GM10266 (cell line): ENCODE data around the gene APBA3.

ENCODE experiments used
- DNase-seq: peaks from one replicate; pipeline ENCODE4 v3.0.0; 2012; ENCODE audit errors: extremely low spot score
- TF ChIP-seq, protein P1 (sequence below): IDR thresholded peaks from 2 replicates; pipeline ENCODE4 v1.5.1; 2012; ENCODE audit warnings: mild to moderate bottlenecking, low read depth; ENCODE audit not compliant: control insufficient read depth, insufficient read depth; ENCODE audit errors: missing control alignments

Gene APBA3

DNA sequence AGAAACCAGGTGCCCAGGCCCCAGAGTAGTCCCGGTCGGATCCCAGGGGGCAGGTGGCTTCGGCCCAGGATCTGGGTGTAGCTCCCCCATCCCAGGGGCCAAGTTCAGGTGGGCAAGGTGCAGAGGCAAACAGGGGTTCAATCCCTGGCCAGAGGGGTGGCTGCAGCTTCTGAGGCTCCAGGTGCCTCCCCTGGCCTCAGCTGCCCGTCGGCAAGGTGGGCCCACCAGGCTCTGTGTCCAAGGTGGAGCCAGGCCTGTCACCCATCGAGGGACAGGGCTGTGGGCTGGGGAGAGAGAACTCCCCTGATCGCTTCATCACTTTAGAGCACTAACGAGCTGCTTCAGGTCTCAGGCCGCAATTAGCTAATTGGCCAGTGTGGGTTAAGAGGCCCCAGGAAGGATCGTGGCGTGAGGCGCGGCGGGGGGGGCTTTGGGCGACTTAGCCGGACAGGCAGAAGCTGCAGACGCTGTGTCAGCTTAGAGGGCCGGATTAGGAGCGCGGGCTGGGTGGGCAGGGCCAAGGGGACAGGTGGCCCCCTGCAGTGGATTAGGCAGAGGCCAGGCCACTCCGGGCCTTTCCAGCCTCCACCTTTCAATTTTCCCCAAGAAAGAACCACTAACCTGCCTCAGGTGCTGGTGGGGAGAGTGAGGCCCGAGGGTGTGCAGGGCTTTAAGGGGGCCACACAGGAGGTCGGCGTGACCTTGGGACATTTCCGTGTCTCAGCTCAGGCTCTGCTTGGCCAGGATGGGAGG lies 13.3 kb upstream of the APBA3 start:
- DNase-seq, result no peak
- TF ChIP-seq, protein P1, sequence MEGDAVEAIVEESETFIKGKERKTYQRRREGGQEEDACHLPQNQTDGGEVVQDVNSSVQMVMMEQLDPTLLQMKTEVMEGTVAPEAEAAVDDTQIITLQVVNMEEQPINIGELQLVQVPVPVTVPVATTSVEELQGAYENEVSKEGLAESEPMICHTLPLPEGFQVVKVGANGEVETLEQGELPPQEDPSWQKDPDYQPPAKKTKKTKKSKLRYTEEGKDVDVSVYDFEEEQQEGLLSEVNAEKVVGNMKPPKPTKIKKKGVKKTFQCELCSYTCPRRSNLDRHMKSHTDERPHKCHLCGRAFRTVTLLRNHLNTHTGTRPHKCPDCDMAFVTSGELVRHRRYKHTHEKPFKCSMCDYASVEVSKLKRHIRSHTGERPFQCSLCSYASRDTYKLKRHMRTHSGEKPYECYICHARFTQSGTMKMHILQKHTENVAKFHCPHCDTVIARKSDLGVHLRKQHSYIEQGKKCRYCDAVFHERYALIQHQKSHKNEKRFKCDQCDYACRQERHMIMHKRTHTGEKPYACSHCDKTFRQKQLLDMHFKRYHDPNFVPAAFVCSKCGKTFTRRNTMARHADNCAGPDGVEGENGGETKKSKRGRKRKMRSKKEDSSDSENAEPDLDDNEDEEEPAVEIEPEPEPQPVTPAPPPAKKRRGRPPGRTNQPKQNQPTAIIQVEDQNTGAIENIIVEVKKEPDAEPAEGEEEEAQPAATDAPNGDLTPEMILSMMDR, result no peak

GRCh38 chr19:3773814-3774515 lies 12.5 kb upstream of the APBA3 start:
- TF ChIP-seq, protein P1, result no peak

DNA sequence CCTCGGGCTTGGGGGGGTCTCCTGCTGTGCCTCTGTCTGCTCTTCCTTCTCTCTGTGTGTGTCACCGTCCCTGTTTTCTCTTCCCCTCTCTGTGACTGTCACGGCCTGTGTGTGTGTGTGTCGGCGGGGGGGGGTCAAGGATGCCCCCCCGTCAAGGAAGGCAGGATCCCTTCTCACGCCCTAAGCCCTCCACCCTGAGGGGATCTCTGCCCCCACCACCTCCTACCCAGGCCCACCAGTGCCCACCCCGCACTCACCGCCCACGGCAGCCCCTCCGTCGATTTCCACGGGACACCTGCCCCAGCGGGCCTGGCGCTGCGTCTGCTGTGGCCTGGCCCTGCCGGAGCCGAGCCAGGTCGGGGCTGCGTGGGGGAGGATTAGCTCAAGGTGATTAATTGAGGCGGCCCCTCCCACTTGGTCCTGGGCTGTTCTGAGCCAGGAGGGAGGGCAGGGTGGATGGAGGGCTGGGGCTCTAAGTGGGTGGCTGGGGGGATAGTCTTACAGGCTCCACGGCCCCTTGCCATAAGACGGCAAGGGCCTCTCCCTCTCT lies 10.5 kb upstream of the APBA3 start, which contains the start of gene RAX2:
RAX2 (minus strand) TSS at position 323 of the 550 bp plus-strand sequence. CDS start 486 bp downstream, outside the sequence.
- DNase-seq, result no peak
- TF ChIP-seq, protein P1, result no peak

More at GRCh38 chr19:3773814-3774515, 12.5 kb upstream of the APBA3 start:
- DNase-seq, result no peak

- no peak for DNase-seq
- TF ChIP-seq, protein P1, result no peak
Observed at GRCh38 chr19:3771000-3771905, 9.8 kb upstream of the APBA3 start.

DNA sequence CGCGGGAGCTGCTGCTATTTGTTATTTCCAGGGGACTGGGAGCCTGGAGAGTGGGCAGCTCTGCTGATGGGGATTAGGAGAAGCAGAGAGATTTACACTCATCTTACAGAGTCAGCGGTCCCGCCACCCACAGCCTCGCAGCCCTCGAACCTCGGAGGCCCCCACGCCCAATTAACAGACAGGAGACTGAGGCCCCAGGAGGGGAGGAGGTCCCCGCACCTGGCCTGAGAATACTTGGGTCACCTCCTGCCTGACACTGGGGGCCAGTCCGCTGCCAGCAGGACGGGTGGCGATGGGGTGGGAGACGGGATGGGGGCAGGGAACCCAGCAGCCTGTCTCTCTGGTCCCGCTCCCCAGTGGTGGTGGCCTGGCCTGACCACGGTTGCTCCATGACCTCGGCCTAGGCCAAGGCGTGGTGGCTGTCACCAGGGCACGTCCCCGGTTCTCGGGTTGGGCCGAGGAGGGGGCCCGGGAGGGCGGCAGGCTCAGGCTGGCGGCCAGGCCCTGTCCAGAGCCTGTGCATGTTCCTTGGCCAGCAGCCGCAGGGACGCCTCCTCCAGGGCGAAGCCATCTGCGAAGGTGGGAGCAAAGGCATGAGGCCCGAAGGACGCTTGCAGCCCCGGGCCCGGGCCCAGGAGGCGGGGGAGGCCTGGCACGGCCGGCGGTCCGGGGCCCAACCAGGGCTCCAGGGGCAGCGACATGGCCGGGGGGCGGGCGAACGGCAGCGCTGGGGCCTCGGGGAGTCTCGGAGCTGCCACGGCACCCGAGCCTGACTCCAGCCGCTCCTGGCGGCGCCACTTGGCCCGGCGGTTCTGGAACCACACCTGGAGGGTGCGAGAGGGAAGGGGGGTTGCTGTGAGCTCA lies 8.9 kb upstream of the APBA3 start:
- TF ChIP-seq, protein P1, result no peak

GRCh38 chr19:3769494-3769893 lies 8.0 kb upstream of the APBA3 start:
- no peak for DNase-seq
- TF ChIP-seq, protein P1, result no peak

More for the DNA sequence above, 8.9 kb upstream of the APBA3 start:
- no peak for DNase-seq
